Testis (tissue), 2 donors: ENCODE measurements around the gene CDCA5.

ENCODE experiments used
- CTCF ChIP-seq, 3 experiments: fragments of 450-650 bp in 2 of 3; fragments of 200-600 bp in 1 of 3; sonication (generic) in 1 of 3; IDR thresholded peaks; one replicate each; pipeline ENCODE4 v1.5.1; 2016 to 2019; ENCODE audit warnings: antibody characterized with exemption in 3 of 3, mild to moderate bottlenecking in 2 of 3, moderate library complexity in 1 of 3
- POLR2A ChIP-seq: fragments of 450-650 bp; IDR thresholded peaks from one replicate; pipeline ENCODE4 v1.6.1; 2017; ENCODE audit warnings: antibody characterized with exemption, mild to moderate bottlenecking, moderate library complexity

- TF ChIP-seq CTCF (IDR thresholded peaks at IDR 0.05): no peak
- no peak for TF ChIP-seq POLR2A
Measured at GRCh38 chr11:65126624-65127274, 42.9 kb upstream of the CDCA5 start.
